ENCODE measurements around the gene ZBTB17.
"Not testable (repeated sequence)": the region's sequence is repeated elsewhere in the genome, so short reads cannot be mapped to it uniquely, and the experiment has no call there.

ZBTB17 gene

DNA sequence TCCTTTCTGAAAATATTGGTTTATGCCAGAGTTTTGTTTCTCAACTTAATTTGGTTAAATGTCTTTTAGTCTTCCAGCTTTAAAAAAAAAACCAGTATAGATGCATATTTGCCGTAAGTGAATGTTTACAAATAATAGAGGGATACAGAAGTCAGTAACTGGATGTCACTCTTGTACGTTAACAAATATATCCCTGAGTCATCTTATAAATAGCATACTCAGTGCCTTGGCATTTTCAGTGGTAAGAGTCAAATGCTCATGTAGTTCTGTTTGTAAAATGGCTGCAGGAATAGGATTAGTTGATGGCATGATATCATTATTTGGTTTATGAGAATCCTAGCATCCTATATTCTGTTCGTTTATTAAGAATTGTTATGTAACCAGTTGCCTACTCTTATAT, 73.0 kb downstream of the ZBTB17 start:
- H3K4me3 ChIP-seq (ENCODE audit: low read depth, low read length) = no peak overlapping the region
- TF ChIP-seq POLR2A (IDR thresholded peaks at IDR 0.05; ENCODE audit: extremely low read depth, insufficient read length) = no peak
- no peak for TF ChIP-seq MYC (IDR thresholded peaks at IDR 0.05; ENCODE audit: low read depth, low read length)
- TF ChIP-seq, protein P1, sequence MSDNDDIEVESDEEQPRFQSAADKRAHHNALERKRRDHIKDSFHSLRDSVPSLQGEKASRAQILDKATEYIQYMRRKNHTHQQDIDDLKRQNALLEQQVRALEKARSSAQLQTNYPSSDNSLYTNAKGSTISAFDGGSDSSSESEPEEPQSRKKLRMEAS (IDR thresholded peaks at IDR 0.05; ENCODE audit: low read depth, low read length) = no peak
- TF ChIP-seq, protein P2, sequence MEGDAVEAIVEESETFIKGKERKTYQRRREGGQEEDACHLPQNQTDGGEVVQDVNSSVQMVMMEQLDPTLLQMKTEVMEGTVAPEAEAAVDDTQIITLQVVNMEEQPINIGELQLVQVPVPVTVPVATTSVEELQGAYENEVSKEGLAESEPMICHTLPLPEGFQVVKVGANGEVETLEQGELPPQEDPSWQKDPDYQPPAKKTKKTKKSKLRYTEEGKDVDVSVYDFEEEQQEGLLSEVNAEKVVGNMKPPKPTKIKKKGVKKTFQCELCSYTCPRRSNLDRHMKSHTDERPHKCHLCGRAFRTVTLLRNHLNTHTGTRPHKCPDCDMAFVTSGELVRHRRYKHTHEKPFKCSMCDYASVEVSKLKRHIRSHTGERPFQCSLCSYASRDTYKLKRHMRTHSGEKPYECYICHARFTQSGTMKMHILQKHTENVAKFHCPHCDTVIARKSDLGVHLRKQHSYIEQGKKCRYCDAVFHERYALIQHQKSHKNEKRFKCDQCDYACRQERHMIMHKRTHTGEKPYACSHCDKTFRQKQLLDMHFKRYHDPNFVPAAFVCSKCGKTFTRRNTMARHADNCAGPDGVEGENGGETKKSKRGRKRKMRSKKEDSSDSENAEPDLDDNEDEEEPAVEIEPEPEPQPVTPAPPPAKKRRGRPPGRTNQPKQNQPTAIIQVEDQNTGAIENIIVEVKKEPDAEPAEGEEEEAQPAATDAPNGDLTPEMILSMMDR (IDR thresholded peaks at IDR 0.05; ENCODE audit: low read depth, low read length) = no peak
- no peak for DNase-seq (ENCODE audit: low read depth)

DNA sequence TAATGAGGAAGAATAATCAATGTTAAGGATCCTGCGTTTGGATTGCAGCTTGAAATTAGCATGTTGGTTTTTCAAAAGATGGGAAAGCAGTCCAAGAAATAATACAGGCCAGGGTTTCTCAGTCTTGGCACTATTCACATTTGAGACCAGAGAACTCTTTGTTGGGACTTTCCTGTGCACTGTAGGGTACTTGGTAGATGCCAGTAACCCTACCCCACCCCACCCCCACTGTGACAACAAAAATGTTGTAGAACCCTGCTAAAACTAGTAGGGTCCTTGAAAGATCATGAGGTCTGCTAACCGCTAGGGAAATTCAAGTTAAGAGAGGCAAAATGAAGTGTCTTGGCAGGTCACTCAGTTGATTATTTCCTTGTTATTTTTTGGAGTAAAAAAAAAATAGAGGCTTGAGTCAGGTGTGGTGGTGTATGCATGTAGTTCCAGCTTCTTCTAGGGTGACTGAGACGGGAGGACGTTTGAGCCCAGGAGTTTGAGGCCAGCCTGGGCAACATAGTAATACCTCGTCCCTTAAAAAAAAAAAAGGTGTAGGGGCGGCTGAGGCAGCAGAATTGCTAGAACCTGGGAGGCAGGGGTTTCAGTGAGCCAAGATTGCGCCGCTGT, 75.1 kb downstream of the ZBTB17 start:
- DNase-seq (ENCODE audit: low read depth) = no peak
- TF ChIP-seq, protein P2 (IDR thresholded peaks at IDR 0.05; ENCODE audit: low read depth, low read length) = no peak
- TF ChIP-seq POLR2A (IDR thresholded peaks at IDR 0.05; ENCODE audit: extremely low read depth, insufficient read length) (no peak), MYC (IDR thresholded peaks at IDR 0.05; ENCODE audit: low read depth, low read length) (no peak)
- TF ChIP-seq, protein P1 (IDR thresholded peaks at IDR 0.05; ENCODE audit: low read depth, low read length) = no peak
- H3K4me3 ChIP-seq (ENCODE audit: low read depth, low read length) = no peak overlapping the region

DNA sequence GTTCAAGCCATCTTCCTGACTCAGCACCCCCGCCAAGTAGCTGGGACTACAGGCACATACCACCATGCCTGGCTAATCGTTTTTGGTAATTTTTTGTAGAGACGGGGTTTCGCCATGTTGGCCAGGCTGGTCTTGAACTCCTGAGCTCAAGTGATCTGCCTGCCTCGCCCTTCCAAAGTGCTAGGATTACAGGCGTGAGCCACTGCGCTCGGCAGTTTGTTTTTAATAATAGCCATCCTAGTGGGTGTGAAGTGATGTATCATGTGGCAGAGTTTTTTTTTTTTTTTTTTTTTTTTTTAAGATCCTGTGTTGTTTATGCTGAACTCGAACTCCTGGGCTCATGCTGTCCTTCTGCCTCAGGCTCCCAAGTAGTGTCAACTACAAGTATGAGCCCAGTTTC, 76.6 kb downstream of the ZBTB17 start:
- TF ChIP-seq, protein P1 (IDR thresholded peaks at IDR 0.05; ENCODE audit: low read depth, low read length) = no peak
- TF ChIP-seq, protein P2 (IDR thresholded peaks at IDR 0.05; ENCODE audit: low read depth, low read length) = no peak
- TF ChIP-seq MYC (IDR thresholded peaks at IDR 0.05; ENCODE audit: low read depth, low read length) (no peak), POLR2A (IDR thresholded peaks at IDR 0.05; ENCODE audit: extremely low read depth, insufficient read length) (no peak)
- no peak overlapping the region for H3K4me3 ChIP-seq (ENCODE audit: low read depth, low read length)

DNA sequence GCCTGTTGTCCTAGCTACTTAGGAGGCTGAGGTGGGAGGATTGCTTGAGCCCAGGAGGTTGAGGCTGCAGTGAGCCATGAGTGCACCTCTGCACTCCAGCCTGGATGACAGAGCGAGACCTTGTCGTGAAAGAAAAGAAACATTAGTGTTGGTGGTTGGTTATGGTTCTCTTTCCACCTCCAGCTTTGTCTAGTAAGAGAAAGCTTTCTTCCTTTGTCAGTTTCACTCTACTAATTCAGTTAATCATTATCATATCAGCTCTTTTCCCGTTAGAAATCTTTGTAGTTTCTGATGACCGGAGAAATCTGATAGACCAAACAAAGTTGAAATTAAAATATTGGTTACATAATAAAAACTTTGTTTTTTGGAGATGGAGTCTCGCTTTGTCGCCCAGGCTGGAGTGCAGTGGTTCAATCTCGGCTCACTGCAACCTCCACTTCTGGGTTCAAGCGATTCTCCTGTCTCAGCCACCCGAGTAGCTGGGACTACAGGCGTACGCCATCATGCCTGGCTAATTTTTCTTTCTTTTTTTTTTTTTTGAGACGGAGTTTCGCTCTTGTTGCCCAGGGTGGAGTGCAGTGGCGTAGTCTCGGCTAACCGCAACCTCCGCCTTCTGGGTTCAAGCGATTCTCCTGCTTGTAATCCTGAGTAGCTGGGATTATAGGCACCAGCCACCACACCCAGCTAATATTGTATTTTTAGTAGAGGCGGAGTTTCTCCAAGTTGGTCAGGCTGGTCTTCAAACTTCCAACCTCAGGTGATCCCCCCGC, 78.9 kb downstream of the ZBTB17 start:
- DNase-seq (ENCODE audit: low read depth); H3K4me3 ChIP-seq (ENCODE audit: low read depth, low read length): not testable (repeated sequence)

More for the DNA sequence above, 76.6 kb downstream of the ZBTB17 start:
- DNase-seq (ENCODE audit: low read depth) = no peak

DNA sequence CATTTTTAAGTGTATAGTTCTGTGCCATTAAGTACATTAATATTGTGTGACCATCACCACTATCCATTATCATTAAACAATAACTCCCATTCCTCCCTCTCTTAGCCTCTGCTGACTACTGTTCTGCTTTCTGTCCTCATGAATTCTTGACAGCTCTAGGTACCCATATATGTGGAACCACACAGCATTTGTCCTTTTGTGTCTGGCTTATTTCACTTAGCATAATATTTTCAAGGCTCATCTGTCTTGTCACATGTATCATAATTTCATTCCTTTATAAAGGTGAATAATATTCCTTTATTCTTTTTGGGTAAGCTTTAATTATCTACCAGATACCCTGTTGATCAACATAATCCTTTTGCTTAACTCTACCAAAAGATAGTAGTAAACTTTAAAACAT, 80.7 kb downstream of the ZBTB17 start:
- TF ChIP-seq POLR2A (IDR thresholded peaks at IDR 0.05; ENCODE audit: extremely low read depth, insufficient read length) = no peak
- TF ChIP-seq, protein P1 (IDR thresholded peaks at IDR 0.05; ENCODE audit: low read depth, low read length) = no peak
- no peak for TF ChIP-seq MYC (IDR thresholded peaks at IDR 0.05; ENCODE audit: low read depth, low read length)
- TF ChIP-seq, protein P2 (IDR thresholded peaks at IDR 0.05; ENCODE audit: low read depth, low read length) = no peak
- DNase-seq (ENCODE audit: low read depth) = no peak
- H3K4me3 ChIP-seq (ENCODE audit: low read depth, low read length) = no peak overlapping the region

DNA sequence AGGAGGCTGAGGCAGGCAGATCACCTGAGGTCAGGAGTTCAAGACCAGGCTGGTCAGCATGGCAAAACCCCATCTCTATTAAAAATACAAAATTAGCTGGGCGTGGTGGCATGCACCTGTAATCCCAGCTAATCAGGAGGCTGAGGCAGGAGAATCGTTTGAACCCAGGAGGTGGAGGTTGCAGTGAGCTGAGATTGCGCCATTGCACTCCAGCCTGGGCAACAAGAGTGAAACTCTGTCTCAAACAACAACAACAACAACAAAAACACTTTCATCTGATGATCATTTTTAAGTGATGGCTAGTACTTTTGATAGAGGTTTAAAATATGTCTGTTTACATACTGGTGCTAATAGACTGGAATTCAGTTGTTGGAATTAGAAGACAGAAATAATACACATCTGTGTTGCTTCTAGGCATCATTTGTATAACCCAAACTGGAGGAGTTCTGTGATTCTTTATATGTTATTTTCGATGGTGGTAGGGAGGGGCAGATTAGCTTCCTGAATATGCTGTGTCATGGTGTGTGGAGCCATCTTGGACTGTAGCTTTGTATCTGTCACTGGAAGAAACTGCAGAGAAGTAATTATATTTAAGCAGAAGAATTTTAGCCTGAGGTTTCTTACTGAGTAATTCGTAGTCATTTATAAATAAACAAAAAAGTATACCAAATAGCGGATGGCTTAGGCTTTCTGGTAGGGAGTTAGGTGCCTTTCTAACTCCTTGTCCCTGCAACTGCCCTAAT, 82.9 kb downstream of the ZBTB17 start:
- not testable (repeated sequence) for H3K4me3 ChIP-seq (ENCODE audit: low read depth, low read length)
- peak; percentile 33 for DNase-seq (ENCODE audit: low read depth)
